Testis (tissue), 2 donors: ENCODE measurements around the gene PLCB1.

Experiments used
- CTCF ChIP-seq, 3 experiments: fragments of 450-650 bp in 2 of 3; fragments of 200-600 bp in 1 of 3; sonication (generic) in 1 of 3; IDR thresholded peaks; one replicate each; pipeline ENCODE4 v1.5.1; 2016 to 2019; ENCODE audit warnings: antibody characterized with exemption in 3 of 3, mild to moderate bottlenecking in 2 of 3, moderate library complexity in 1 of 3
- POLR2A ChIP-seq: fragments of 450-650 bp; IDR thresholded peaks from one replicate; pipeline ENCODE4 v1.6.1; 2017; ENCODE audit warnings: antibody characterized with exemption, mild to moderate bottlenecking, moderate library complexity

DNA sequence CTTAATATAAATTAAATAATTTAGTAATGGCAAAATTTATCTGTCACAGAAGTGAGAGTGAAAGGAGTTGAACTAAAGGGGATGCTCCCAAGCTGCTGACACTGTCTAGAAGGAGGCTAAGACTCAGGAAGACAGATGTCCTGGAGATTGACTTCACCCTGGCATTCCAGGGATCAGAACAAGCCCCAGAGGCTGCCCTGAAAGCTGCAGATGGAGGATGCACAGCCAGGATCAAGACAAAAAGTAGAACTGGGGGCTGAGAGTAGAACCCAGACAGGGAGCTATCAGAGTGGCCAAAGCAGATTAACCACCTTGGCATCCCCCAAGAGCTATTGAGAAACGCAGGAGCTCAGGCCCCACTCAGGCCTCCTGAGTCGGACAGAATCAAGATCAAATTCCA lies 747.6 kb downstream of the PLCB1 start:
- TF ChIP-seq CTCF (IDR thresholded peaks at IDR 0.05), result no peak
- TF ChIP-seq POLR2A, result no peak
